ENCODE data around the gene RXYLT1. TPM values are rescaled to one million over a fixed set of nuclear protein-coding genes. Genes with fewer than 3 reads are reported as not detected.

Gene RXYLT1
- polyA plus RNA-seq, 1 donor (not counting 4 experiments of a cell fraction or from before 2014, with no cell fraction given), result 17.0 TPM

GRCh38 chr12:63805704-63806672, 26.3 kb downstream of the RXYLT1 start:
- Histone ChIP-seq H3K27me3 (ENCODE audit: control insufficient read depth, extremely low read depth, insufficient read depth, low read length) (no peaks in the 10 kb centered on the region), H3K9me3 (ENCODE audit: control insufficient read depth, low read depth, low read length) (no peaks in the 10 kb centered on the region), H3K9ac (ENCODE audit: control insufficient read depth, extremely low read depth, insufficient read depth, low read length) (no peak overlapping the region), H3K79me2 (ENCODE audit: control insufficient read depth, insufficient read depth, low read length) (no peaks in the 10 kb centered on the region), H3K36me3 (ENCODE audit: control insufficient read depth in 2 of 2, extremely low read depth in 1 of 2, insufficient read depth in 2 of 2, low read length in 2 of 2) (peaks cover 2 to 7% of the 10 kb centered on the region in 2 experiments), H3K4me3 (ENCODE audit: control insufficient read depth in 2 of 3, extremely low read depth in 1 of 3, insufficient read depth in 2 of 3, low read depth in 1 of 3, low read length in 3 of 3) (no peak overlapping the region), H2AFZ (ENCODE audit: control insufficient read depth, low read length) (no peak overlapping the region), H3K4me2 (ENCODE audit: control insufficient read depth, extremely low read depth, insufficient read depth, low read depth, low read length) (no peak overlapping the region), H3K27ac (ENCODE audit: control insufficient read depth, insufficient read depth, low read length) (no peak overlapping the region), H3K4me1 (ENCODE audit: control insufficient read depth, extremely low read depth, insufficient read depth, low read length) (no peaks in the 10 kb centered on the region), H3K9me1 (ENCODE audit: control insufficient read depth, extremely low read depth, insufficient read depth, low read length) (no peaks in the 10 kb centered on the region), H4K20me1 (ENCODE audit: control insufficient read depth, extremely low read depth, insufficient read depth, low read length) (no peaks in the 10 kb centered on the region)
- dilution Hi-C loops (cut with MboI; ENCODE audit: extremely low pct_ligation_motif_present, low sequenced_read_pairs), result no loop called here
- no peak for TF ChIP-seq EZH2 (IDR thresholded peaks at IDR 0.05; ENCODE audit: low read length)
- TF ChIP-seq CTCF (optimal IDR thresholded peaks at IDR 0.05 in 1 of 3, IDR thresholded peaks at IDR 0.05 in 1 of 3, conservative IDR thresholded peaks at IDR 0.05 in 1 of 3; ENCODE audit: extremely low read depth in 1 of 3, insufficient read depth in 2 of 3, low read length in 3 of 3), result no peak
- DNase-seq (ENCODE audit: low read depth, low spot score) (no peak), FAIRE-seq (no peak)

GRCh38 chr12:63808631-63809030, 28.9 kb downstream of the RXYLT1 start:
- Histone ChIP-seq H3K4me3 (ENCODE audit: control insufficient read depth in 2 of 3, extremely low read depth in 1 of 3, insufficient read depth in 2 of 3, low read depth in 1 of 3, low read length in 3 of 3) (no peak overlapping the region), H4K20me1 (ENCODE audit: control insufficient read depth, extremely low read depth, insufficient read depth, low read length) (no peaks in the 10 kb centered on the region), H3K27me3 (ENCODE audit: control insufficient read depth, extremely low read depth, insufficient read depth, low read length) (no peaks in the 10 kb centered on the region), H3K27ac (ENCODE audit: control insufficient read depth, insufficient read depth, low read length) (no peak overlapping the region), H2AFZ (ENCODE audit: control insufficient read depth, low read length) (no peak overlapping the region), H3K4me2 (ENCODE audit: control insufficient read depth, extremely low read depth, insufficient read depth, low read depth, low read length) (no peak overlapping the region), H3K9ac (ENCODE audit: control insufficient read depth, extremely low read depth, insufficient read depth, low read length) (no peak overlapping the region), H3K9me3 (ENCODE audit: control insufficient read depth, low read depth, low read length) (no peaks in the 10 kb centered on the region), H3K36me3 (ENCODE audit: control insufficient read depth in 2 of 2, extremely low read depth in 1 of 2, insufficient read depth in 2 of 2, low read length in 2 of 2) (peaks cover 2 to 5% of the 10 kb centered on the region in 2 experiments), H3K9me1 (ENCODE audit: control insufficient read depth, extremely low read depth, insufficient read depth, low read length) (no peaks in the 10 kb centered on the region), H3K79me2 (ENCODE audit: control insufficient read depth, insufficient read depth, low read length) (no peaks in the 10 kb centered on the region), H3K4me1 (ENCODE audit: control insufficient read depth, extremely low read depth, insufficient read depth, low read length) (no peaks in the 10 kb centered on the region)
- dilution Hi-C loops (cut with MboI; ENCODE audit: extremely low pct_ligation_motif_present, low sequenced_read_pairs), result no loop called here
- FAIRE-seq, result no peak
- no peak for DNase-seq (ENCODE audit: low read depth, low spot score)
- TF ChIP-seq CTCF (optimal IDR thresholded peaks at IDR 0.05 in 1 of 3, IDR thresholded peaks at IDR 0.05 in 1 of 3, conservative IDR thresholded peaks at IDR 0.05 in 1 of 3; ENCODE audit: extremely low read depth in 1 of 3, insufficient read depth in 2 of 3, low read length in 3 of 3), result no peak

All from keratinocyte (primary cell).